Muscle of leg (tissue), 11 donors: Measurements from ENCODE around the gene KASH5. TPM values are rescaled to one million over a fixed set of nuclear protein-coding genes. Genes with fewer than 3 reads are reported as not detected.

ENCODE experiments used
- DNase-seq: peaks from one replicate; pipeline ENCODE4 v3.0.0; 2013
- H3K27ac ChIP-seq: one replicate; pipeline ENCODE4 v1.5.1; 2013; ENCODE audit warnings: mild to moderate bottlenecking, low read length, control low read depth
- H3K27me3 ChIP-seq: one replicate; pipeline ENCODE4 v1.6.1; 2013; ENCODE audit warnings: low read length; ENCODE audit not compliant: control insufficient read depth, insufficient read depth
- H3K36me3 ChIP-seq: one replicate; pipeline ENCODE4 v1.6.1; 2013; ENCODE audit warnings: low read length; ENCODE audit not compliant: control insufficient read depth, insufficient read depth
- H3K4me1 ChIP-seq: one replicate; pipeline ENCODE4 v1.6.1; 2013; ENCODE audit warnings: low read length; ENCODE audit not compliant: control insufficient read depth, insufficient read depth
- H3K4me3 ChIP-seq: one replicate; pipeline ENCODE4 v1.5.1; 2013; ENCODE audit warnings: low read length, control low read depth
- H3K9me3 ChIP-seq: replicated peaks from 2 replicates; pipeline ENCODE4 v1.6.1; 2013; ENCODE audit warnings: low read depth, low read length; ENCODE audit not compliant: control insufficient read depth
- WGBS: methylation state at CpG from one replicate; pipeline ENCODE4 v1.1.5; 2013; ENCODE audit warnings: missing lambda C conversion rate; ENCODE audit not compliant: insufficient coverage; 5-methylcytosine and 5-hydroxymethylcytosine counted together
- polyA plus RNA-seq, 8 donors: library from polyadenylated mRNA; unstranded; fragments of 120-200 nt; gene quantifications; one replicate each; pipeline versions ENCODE4 v1.2.1 to v1.2.3, GENCODE V29; 2013; ENCODE audit warnings: inconsistent platforms in 1 of 8, low replicate concordance in 1 of 8; ENCODE audit not compliant: insufficient read length in 8 of 8, insufficient read depth in 1 of 8
- total RNA-seq: library from RNA; stranded (reverse); fragments of 120-200 nt; gene quantifications from one replicate; pipeline ENCODE4 v1.2.4, GENCODE V29; 2013

The KASH5 gene
- total and polyA plus RNA-seq, 9 donors = 0.14 to 0.25 (median 0.23) TPM; not detected in 6

GRCh38 chr19:49430172-49430677 is 42.2 kb downstream of the KASH5 start:
- H3K4me1 ChIP-seq = peaks cover 10% of the 10 kb centered on the region
- no peak overlapping the region for H3K27ac ChIP-seq
- 74% methylated on average over 3 of the region's 9 CpGs for WGBS
- no peaks in the 10 kb centered on the region for H3K9me3 ChIP-seq
- H3K27me3 ChIP-seq = peaks cover 100% of the 10 kb centered on the region
- no peak overlapping the region for H3K4me3 ChIP-seq
- no peak for DNase-seq
- no peaks in the 10 kb centered on the region for H3K36me3 ChIP-seq

- Histone ChIP-seq H3K9me3 (no peaks in the 10 kb centered on the region), H3K4me3 (no peak overlapping the region), H3K27ac (no peak overlapping the region), H3K36me3 (no peaks in the 10 kb centered on the region), H3K27me3 (peaks cover 100% of the 10 kb centered on the region), H3K4me1 (peaks cover 10% of the 10 kb centered on the region)
- 56% methylated on average over 24 of the region's 28 CpGs for WGBS
- DNase-seq = no peak
Observed at GRCh38 chr19:49430678-49431329, 42.8 kb downstream of the KASH5 start.

GRCh38 chr19:49431330-49431749 is 43.3 kb downstream of the KASH5 start:
- 35% methylated on average over 25 of the region's 29 CpGs for WGBS
- DNase-seq = no peak
- H3K4me1 ChIP-seq = peaks cover 8% of the 10 kb centered on the region
- no peak overlapping the region for H3K4me3 ChIP-seq
- H3K27ac ChIP-seq = no peak overlapping the region
- peaks cover 100% of the 10 kb centered on the region for H3K27me3 ChIP-seq
- H3K36me3 ChIP-seq = no peaks in the 10 kb centered on the region
- H3K9me3 ChIP-seq = no peaks in the 10 kb centered on the region

GRCh38 chr19:49432141-49433073 is 44.4 kb downstream of the KASH5 start:
- Histone ChIP-seq H3K4me1 (peaks cover 14% of the 10 kb centered on the region), H3K36me3 (no peaks in the 10 kb centered on the region), H3K4me3 (no peak overlapping the region), H3K9me3 (no peaks in the 10 kb centered on the region), H3K27ac (no peak overlapping the region), H3K27me3 (peaks cover 100% of the 10 kb centered on the region)
- no peak for DNase-seq
- WGBS = 6% methylated on average over 59 of the region's 63 CpGs

- Histone ChIP-seq H3K27ac (no peak overlapping the region), H3K4me3 (no peak overlapping the region), H3K36me3 (no peaks in the 10 kb centered on the region), H3K27me3 (peaks cover 100% of the 10 kb centered on the region), H3K9me3 (no peaks in the 10 kb centered on the region), H3K4me1 (peaks cover 9% of the 10 kb centered on the region)
- DNase-seq = no peak
- 15% methylated on average over 23 of the region's 31 CpGs for WGBS
Observed at GRCh38 chr19:49433240-49433901, 45.3 kb downstream of the KASH5 start.

GRCh38 chr19:49434907-49435583 is 47.0 kb downstream of the KASH5 start:
- Histone ChIP-seq H3K27me3 (peaks cover 100% of the 10 kb centered on the region), H3K4me3 (no peak overlapping the region), H3K4me1 (peaks cover 8% of the 10 kb centered on the region), H3K27ac (no peak overlapping the region), H3K36me3 (no peaks in the 10 kb centered on the region), H3K9me3 (no peaks in the 10 kb centered on the region)
- 91% methylated on average over 15 of the region's 18 CpGs for WGBS
- no peak for DNase-seq

- WGBS = 92% methylated on average over 10 of the region's 10 CpGs
- no peak overlapping the region for H3K4me3 ChIP-seq
- H3K9me3 ChIP-seq = no peaks in the 10 kb centered on the region
- H3K36me3 ChIP-seq = no peaks in the 10 kb centered on the region
- peaks cover 100% of the 10 kb centered on the region for H3K27me3 ChIP-seq
- DNase-seq = no peak
- H3K4me1 ChIP-seq = peaks cover 9% of the 10 kb centered on the region
- no peak overlapping the region for H3K27ac ChIP-seq
Observed at GRCh38 chr19:49435670-49436069, 47.6 kb downstream of the KASH5 start.

- no peak overlapping the region for H3K4me3 ChIP-seq
- H3K27ac ChIP-seq = no peak overlapping the region
- DNase-seq = no peak
- WGBS = 11% methylated on average over 40 of the region's 42 CpGs
- peaks cover 15% of the 10 kb centered on the region for H3K4me1 ChIP-seq
- peaks cover 99% of the 10 kb centered on the region for H3K27me3 ChIP-seq
- no peaks in the 10 kb centered on the region for H3K9me3 ChIP-seq
- no peaks in the 10 kb centered on the region for H3K36me3 ChIP-seq
Observed at GRCh38 chr19:49436381-49437017, 48.5 kb downstream of the KASH5 start.

GRCh38 chr19:49437231-49437630 is 49.2 kb downstream of the KASH5 start:
- no peak for DNase-seq
- Histone ChIP-seq H3K4me1 (peaks cover 23% of the 10 kb centered on the region), H3K4me3 (no peak overlapping the region), H3K36me3 (no peaks in the 10 kb centered on the region), H3K27ac (no peak overlapping the region), H3K27me3 (peaks cover 99% of the 10 kb centered on the region), H3K9me3 (no peaks in the 10 kb centered on the region)
- 5% methylated on average over 7 of the region's 8 CpGs for WGBS
